GM12878 (cell line): Measurements from ENCODE around the gene EGFL8. TPM values are rescaled to one million over a fixed set of nuclear protein-coding genes. Genes with fewer than 3 reads are reported as not detected.

Experiments
- BMI1 ChIP-seq: fragments of 450-650 bp; IDR thresholded peaks from 2 replicates; pipeline ENCODE4 v1.6.1; 2016; ENCODE audit warnings: mild to moderate bottlenecking, moderate library complexity, borderline replicate concordance
- CUX1 ChIP-seq: IDR thresholded peaks from 2 replicates; pipeline ENCODE4 v1.6.1; 2012; ENCODE audit warnings: improper control_type of control experiment, low read depth, low read length; ENCODE audit not compliant: insufficient replicate concordance
- NR2F1 ChIP-seq: fragments of 450-650 bp; conservative IDR thresholded peaks from 2 replicates; pipeline ENCODE4 v1.6.1; 2017; ENCODE audit warnings: mild to moderate bottlenecking
- PAX8 ChIP-seq: fragments of 450-650 bp; IDR thresholded peaks from 2 replicates; pipeline ENCODE4 v1.6.1; 2017; ENCODE audit warnings: mild to moderate bottlenecking, moderate library complexity
- RAD51 ChIP-seq: fragments of 450-650 bp; IDR thresholded peaks from 2 replicates; pipeline ENCODE4 v1.6.1; 2016; ENCODE audit warnings: moderate library complexity, mild to moderate bottlenecking, inconsistent platforms
- RB1 ChIP-seq: fragments of 450-650 bp; formaldehyde crosslinking; IDR thresholded peaks from 2 replicates; pipeline ENCODE4 v1.6.1; 2017; ENCODE audit warnings: mild to moderate bottlenecking, borderline replicate concordance
- TBL1XR1 ChIP-seq: IDR thresholded peaks from 2 replicates; pipeline ENCODE4 v1.6.1; 2012; ENCODE audit warnings: low read depth, low read length, improper control_type of control experiment
- USF2 ChIP-seq: IDR thresholded peaks from 2 replicates; pipeline ENCODE4 v1.6.1; 2011; ENCODE audit warnings: low read depth, low read length, improper control_type of control experiment, borderline replicate concordance
- ZSCAN29 ChIP-seq: fragments of 450-650 bp; IDR thresholded peaks from 2 replicates; pipeline ENCODE4 v1.6.1; 2017; ENCODE audit warnings: mild to moderate bottlenecking, moderate library complexity
- polyA plus RNA-seq, 11 experiments: library from polyadenylated mRNA; depleted of rRNA in 4 of 11; unstranded in 6 of 11; stranded (reverse) in 5 of 11; fragments of >200 nt; fragmentation: Nextera tagmentation in 4 of 11; fragmentation: Illumina TruSeq in 1 of 11; extraction: Ambion mirVana in 4 of 11; extraction: Trizol in 1 of 11; gene quantifications; 1 replicate in 1 of 11; 2 replicates in 10 of 11; pipeline versions ENCODE4 v1.2.1 to v1.2.3, GENCODE V29; 2011 to 2016; ENCODE audit warnings: inconsistent platforms in 2 of 11, missing spikeins in 2 of 11, low read depth in 1 of 11
- total RNA-seq, 4 experiments: library from RNA; depleted of rRNA in 3 of 4; stranded (reverse); fragments of >200 nt in 3 of 4; fragmentation: Illumina TruSeq in 1 of 4; extraction: Trizol in 1 of 4; gene quantifications; 2 replicates each; pipeline versions ENCODE4 v1.2.1 to v1.2.3, GENCODE V29; 2013 to 2021
- TF ChIP-seq, protein P1 (sequence below): fragments of 450-650 bp; IDR thresholded peaks from 2 replicates; pipeline ENCODE4 v1.6.1; 2017; ENCODE audit warnings: mild to moderate bottlenecking
- TF ChIP-seq, protein P2 (sequence below): IDR thresholded peaks from 2 replicates; pipeline ENCODE4 v1.6.1; 2012; ENCODE audit warnings: low read depth, low read length, improper control_type of control experiment
- TF ChIP-seq, protein P3 (sequence below): fragments of 450-650 bp; IDR thresholded peaks from 2 replicates; pipeline ENCODE4 v1.6.1; 2018; ENCODE audit warnings: mild to moderate bottlenecking, low read depth, moderate library complexity; ENCODE audit not compliant: partially characterized antibody
- TF ChIP-seq, protein P4 (sequence below): IDR thresholded peaks from 2 replicates; pipeline ENCODE4 v1.6.1; 2011; ENCODE audit warnings: borderline replicate concordance, low read depth, mild to moderate bottlenecking, moderate library complexity, mixed read lengths, low read length; ENCODE audit not compliant: insufficient read depth; ENCODE audit errors: extremely low read length

EGFL8 gene
- total and polyA plus RNA-seq, 10 of the 15 experiments (the other 5 are each of a cell fraction or from before 2014, with no cell fraction given) = 0.07 to 3.5 (median 1.4) TPM

DNA sequence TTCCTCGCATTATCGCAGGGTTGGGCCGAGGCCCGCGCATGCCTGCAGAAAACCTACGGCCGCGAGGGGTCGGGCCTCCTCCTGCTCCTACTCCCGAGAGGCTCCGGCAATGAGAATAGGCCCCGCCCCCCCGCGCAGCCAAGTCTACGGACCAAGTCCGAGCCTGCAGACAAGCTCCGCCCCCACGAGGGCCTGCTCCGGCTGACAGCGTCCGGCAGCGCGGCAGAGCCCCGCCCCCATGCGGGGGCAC is 31.2 kb downstream of the EGFL8 start (continued):
- TF ChIP-seq BMI1 (no peak), ZSCAN29 (no peak), CUX1 (no peak), NR2F1 (no peak), RB1 (no peak), USF2 (no peak), RAD51 (no peak), TBL1XR1 (no peak), PAX8 (no peak)
- TF ChIP-seq, protein P1, sequence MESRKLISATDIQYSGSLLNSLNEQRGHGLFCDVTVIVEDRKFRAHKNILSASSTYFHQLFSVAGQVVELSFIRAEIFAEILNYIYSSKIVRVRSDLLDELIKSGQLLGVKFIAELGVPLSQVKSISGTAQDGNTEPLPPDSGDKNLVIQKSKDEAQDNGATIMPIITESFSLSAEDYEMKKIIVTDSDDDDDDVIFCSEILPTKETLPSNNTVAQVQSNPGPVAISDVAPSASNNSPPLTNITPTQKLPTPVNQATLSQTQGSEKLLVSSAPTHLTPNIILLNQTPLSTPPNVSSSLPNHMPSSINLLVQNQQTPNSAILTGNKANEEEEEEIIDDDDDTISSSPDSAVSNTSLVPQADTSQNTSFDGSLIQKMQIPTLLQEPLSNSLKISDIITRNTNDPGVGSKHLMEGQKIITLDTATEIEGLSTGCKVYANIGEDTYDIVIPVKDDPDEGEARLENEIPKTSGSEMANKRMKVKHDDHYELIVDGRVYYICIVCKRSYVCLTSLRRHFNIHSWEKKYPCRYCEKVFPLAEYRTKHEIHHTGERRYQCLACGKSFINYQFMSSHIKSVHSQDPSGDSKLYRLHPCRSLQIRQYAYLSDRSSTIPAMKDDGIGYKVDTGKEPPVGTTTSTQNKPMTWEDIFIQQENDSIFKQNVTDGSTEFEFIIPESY = no peak
- TF ChIP-seq, protein P2, sequence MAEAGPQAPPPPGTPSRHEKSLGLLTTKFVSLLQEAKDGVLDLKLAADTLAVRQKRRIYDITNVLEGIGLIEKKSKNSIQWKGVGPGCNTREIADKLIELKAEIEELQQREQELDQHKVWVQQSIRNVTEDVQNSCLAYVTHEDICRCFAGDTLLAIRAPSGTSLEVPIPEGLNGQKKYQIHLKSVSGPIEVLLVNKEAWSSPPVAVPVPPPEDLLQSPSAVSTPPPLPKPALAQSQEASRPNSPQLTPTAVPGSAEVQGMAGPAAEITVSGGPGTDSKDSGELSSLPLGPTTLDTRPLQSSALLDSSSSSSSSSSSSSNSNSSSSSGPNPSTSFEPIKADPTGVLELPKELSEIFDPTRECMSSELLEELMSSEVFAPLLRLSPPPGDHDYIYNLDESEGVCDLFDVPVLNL = peak; percentile 73; the same call in 1 of the 2 replicates
- TF ChIP-seq, protein P3, sequence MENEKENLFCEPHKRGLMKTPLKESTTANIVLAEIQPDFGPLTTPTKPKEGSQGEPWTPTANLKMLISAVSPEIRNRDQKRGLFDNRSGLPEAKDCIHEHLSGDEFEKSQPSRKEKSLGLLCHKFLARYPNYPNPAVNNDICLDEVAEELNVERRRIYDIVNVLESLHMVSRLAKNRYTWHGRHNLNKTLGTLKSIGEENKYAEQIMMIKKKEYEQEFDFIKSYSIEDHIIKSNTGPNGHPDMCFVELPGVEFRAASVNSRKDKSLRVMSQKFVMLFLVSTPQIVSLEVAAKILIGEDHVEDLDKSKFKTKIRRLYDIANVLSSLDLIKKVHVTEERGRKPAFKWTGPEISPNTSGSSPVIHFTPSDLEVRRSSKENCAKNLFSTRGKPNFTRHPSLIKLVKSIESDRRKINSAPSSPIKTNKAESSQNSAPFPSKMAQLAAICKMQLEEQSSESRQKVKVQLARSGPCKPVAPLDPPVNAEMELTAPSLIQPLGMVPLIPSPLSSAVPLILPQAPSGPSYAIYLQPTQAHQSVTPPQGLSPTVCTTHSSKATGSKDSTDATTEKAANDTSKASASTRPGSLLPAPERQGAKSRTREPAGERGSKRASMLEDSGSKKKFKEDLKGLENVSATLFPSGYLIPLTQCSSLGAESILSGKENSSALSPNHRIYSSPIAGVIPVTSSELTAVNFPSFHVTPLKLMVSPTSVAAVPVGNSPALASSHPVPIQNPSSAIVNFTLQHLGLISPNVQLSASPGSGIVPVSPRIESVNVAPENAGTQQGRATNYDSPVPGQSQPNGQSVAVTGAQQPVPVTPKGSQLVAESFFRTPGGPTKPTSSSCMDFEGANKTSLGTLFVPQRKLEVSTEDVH = no peak
- TF ChIP-seq, protein P4, sequence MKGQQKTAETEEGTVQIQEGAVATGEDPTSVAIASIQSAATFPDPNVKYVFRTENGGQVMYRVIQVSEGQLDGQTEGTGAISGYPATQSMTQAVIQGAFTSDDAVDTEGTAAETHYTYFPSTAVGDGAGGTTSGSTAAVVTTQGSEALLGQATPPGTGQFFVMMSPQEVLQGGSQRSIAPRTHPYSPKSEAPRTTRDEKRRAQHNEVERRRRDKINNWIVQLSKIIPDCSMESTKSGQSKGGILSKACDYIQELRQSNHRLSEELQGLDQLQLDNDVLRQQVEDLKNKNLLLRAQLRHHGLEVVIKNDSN = no peak
